Breast epithelium (tissue), 3 donors: ENCODE results near the gene CMTM2.

ENCODE experiments used
- CTCF ChIP-seq, 3 donors: fragments of 450-650 bp; IDR thresholded peaks; one replicate each; pipeline ENCODE4 v1.5.1; 2016 to 2017; ENCODE audit warnings: antibody characterized with exemption in 3 of 3, mild to moderate bottlenecking in 3 of 3, moderate library complexity in 3 of 3
- POLR2AphosphoS5 ChIP-seq, 3 donors: sonication (generic); formaldehyde crosslinking; IDR thresholded peaks; one replicate each; pipeline ENCODE4 v1.6.1; 2017; ENCODE audit warnings: antibody characterized with exemption in 3 of 3

DNA sequence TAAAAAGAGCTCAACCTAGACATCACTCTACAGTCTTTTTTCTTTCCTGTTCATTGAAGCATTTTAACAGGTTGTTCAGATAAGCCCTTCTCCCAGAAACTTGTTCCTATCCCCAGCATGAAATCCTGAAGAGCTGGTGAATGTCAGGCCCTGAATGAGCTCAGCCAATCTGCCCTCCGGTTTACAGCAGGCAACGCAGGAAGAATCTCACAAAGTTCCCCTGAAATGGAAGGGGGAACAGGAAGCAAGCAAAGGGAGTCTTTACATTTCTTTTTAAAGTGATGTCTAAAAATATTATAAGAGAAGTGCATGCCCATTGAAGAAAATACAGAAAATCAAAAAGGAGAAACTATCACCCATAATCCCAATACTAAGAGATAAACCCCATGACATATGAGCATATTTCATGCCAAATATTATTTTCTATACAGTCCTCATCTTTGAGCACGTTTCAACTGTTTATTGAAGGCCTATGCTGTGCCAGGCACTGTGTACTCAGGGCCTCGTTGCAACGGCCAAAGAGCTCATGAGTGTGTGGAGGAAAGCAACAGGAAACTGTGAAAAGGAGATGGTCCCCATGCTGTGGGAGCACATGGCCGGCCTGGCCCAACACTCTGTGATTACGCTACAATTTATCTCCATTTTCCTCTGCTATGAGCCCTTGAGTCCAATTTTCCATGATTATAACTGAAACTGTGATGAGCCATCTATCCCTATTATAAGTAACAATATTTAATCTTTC lies 35.1 kb upstream of the CMTM2 start:
- TF ChIP-seq CTCF (IDR thresholded peaks at IDR 0.05) (no peak), POLR2AphosphoS5 (IDR thresholded peaks at IDR 0.05) (no peak)
